GM12865 (cell line): ENCODE results near the gene ORMDL2.
"Not testable (repeated sequence)": the region's sequence is repeated elsewhere in the genome, so short reads cannot be mapped to it uniquely, and the experiment has no call there.

Experiments used
- DNase-seq: peaks from one replicate; pipeline ENCODE4 v3.0.0; 2010; ENCODE audit warnings: low read depth
- H3K4me3 ChIP-seq: 2 replicates; pipeline ENCODE4 v1.5.1; 2011; ENCODE audit warnings: mild to moderate bottlenecking, low read depth, low read length, control low read depth
- TF ChIP-seq, protein P1 (sequence below): IDR thresholded peaks from 2 replicates; pipeline ENCODE4 v1.5.1; 2011; ENCODE audit warnings: low read length, control low read depth, low read depth, inconsistent platforms; ENCODE audit not compliant: insufficient read depth; ENCODE audit errors: missing control alignments

Gene ORMDL2

DNA sequence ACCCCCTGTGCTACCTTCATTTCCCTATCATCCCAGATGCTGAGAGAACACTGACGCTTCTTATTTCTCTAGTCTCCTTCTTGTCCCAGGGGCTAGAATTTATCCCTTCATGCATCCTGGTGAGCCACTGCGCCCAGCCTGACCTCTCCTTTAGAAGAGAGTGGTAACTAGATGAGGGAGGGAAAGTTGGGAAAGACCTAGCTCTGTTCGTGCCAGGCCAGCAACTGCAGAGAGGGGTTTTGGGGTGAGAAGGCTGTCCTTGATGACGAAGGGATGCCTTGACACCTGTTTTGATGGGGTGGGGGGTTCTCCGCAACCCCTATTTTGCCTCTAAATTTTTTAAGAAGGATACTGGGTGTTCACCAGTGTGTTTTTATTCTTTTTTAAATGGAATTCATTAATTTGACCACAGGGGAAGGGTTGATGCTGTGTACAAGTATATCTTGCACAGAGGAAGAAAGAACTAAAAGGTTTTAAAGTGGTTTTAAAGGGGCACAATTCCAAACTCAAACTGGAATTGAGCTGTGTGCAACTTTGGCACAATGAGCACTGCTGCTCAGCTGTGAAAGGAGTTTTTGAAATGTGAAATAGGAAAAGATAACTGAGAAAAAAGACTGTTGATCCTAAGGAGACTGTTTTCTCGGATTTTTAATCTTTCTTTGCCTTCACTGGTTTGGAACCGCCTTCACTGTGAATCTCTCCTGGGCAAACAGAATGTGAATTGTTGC lies 31.9 kb downstream of the ORMDL2 start:
- no peak overlapping the region for H3K4me3 ChIP-seq
- TF ChIP-seq, protein P1, sequence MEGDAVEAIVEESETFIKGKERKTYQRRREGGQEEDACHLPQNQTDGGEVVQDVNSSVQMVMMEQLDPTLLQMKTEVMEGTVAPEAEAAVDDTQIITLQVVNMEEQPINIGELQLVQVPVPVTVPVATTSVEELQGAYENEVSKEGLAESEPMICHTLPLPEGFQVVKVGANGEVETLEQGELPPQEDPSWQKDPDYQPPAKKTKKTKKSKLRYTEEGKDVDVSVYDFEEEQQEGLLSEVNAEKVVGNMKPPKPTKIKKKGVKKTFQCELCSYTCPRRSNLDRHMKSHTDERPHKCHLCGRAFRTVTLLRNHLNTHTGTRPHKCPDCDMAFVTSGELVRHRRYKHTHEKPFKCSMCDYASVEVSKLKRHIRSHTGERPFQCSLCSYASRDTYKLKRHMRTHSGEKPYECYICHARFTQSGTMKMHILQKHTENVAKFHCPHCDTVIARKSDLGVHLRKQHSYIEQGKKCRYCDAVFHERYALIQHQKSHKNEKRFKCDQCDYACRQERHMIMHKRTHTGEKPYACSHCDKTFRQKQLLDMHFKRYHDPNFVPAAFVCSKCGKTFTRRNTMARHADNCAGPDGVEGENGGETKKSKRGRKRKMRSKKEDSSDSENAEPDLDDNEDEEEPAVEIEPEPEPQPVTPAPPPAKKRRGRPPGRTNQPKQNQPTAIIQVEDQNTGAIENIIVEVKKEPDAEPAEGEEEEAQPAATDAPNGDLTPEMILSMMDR: no peak
- no peak for DNase-seq

DNA sequence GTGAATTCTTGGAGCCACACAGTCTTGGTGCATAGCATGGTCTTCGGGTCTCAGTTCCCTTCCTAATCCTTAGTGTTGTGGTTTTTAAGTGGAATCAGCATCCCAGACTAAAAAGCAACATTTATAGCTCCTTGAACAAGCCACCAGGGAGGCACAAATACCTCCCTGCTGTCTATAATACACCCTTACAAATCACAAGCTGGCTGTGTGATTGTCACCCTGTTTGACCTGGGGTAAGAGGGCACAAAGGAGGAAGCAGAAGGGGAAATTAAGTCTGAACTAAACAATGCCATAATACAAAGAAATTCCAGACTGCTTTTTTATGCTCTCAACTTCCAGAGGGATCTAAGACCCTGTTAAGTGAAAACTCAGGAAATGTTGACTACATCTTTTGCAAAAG lies 32.6 kb downstream of the ORMDL2 start:
- TF ChIP-seq, protein P1: no peak
- DNase-seq: no peak
- H3K4me3 ChIP-seq: no peak overlapping the region

DNA sequence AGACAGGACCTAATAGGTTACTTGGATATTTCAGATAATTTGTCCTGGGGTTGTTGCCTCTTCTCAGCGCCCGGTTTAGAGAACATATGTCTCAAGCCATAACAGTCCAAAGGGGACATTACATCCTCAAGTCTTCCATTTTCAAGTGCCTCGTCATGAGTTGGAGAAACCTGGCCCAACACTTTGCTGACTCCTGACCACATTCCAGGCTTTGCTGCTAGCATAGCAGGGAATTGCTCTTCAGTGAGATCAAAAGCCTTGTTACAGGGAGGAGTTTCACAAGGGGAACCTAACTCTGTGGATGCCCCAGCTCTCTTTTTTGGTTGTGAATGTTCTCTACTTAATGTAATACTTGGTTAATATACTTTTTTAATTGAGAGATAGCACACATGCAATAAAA lies 33.1 kb downstream of the ORMDL2 start:
- DNase-seq: no peak
- TF ChIP-seq, protein P1: no peak
- H3K4me3 ChIP-seq: no peak overlapping the region

DNA sequence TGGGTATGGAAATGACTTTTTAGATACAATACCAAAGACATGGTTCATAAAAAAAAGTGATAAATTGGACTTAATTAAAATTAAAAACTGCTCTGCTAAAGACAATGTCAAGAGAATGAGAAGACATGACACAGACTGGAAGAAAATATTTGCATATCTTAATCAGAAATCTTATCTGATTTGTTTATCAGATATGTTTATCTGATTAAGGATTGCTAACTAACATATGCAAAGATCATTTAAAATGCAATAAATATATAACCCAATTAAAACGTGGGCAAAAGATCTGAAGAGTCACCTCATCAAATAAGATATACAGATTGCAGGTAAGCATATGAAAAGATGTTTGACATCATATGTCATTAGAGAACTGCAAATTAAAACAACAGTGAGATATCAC lies 34.9 kb downstream of the ORMDL2 start:
- H3K4me3 ChIP-seq: no peak overlapping the region
- DNase-seq: no peak
- TF ChIP-seq, protein P1: no peak

DNA sequence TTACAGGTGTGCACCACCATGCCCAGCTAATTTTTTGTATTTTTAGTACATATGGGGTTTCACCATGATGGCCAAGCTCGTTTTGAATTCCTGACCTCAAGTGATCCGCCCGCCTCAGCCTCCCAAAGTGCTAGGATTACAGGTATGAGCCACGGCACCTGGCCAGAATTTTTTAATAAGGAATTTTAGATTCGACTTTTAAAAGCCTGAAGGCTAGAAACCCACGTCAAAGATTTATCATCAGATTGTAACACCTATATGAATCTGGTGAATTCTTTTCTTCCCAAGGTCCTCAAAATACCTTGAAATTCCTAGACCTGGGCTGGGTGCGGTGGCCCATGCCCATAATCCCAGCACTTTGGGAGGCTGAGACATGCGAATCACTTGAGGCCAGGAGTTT lies 43.6 kb downstream of the ORMDL2 start:
- TF ChIP-seq, protein P1: no peak
- DNase-seq: no peak
- no peak overlapping the region for H3K4me3 ChIP-seq

DNA sequence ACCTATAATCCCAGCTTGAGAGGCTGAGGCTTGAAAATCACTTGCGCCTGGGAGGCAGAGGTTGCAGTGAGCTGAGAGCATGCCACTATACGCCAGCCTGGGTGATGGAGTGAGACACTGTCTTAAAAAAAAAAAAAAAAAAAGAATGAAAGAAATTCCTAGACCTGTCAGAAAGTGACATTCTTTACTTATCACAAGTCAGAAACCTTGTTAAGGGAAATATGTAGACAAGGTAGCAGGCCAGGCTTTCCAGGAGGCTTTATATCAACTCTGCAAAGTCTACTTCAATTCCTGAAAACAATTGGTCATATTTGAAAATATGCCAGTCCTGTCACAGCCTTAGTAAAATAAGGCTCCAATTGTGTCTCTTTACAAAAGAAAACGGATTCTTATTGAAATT lies 44.0 kb downstream of the ORMDL2 start:
- DNase-seq: no peak
- H3K4me3 ChIP-seq: no peak overlapping the region

DNA sequence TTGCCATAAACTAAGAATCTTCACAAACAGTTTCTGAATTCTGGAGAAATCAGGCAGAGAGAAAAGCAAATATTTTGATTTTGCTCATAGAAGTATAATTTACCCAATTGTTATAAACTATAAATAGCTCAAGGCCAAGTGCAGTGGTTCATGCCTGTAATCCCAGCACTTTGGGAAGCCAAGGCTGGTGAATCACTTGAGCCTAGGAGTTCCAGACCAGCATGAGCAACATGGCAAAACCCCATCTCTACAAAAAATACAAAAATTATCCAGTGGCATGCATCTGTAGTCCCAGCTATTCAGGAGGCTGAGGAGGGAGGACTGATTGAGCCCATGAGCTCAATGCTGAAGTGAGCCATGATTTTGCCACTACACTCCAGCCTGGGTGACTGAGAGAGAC lies 44.4 kb downstream of the ORMDL2 start:
- H3K4me3 ChIP-seq: no peak overlapping the region
- no peak for DNase-seq
- TF ChIP-seq, protein P1: no peak

More for the DNA sequence above, 44.0 kb downstream of the ORMDL2 start:
- TF ChIP-seq, protein P1: no peak

DNA sequence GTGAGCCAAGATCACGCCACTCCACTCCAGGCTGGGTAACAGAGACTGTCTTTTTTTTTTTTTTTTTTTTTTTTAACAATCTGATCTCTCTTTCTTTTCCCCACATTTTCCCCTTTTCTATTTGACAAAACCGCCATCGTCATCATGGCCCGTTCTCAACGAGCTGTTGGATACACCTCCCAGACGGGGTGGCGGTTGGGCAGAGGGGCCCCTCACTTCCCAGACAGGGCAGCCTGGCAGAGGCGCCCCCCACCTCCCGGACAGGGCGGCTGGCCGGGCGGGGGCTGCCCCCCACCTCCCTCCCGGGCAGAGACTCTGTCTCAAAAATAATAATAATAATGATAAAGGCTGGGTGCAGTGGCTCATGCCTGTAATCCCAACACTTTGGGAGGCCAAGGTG lies 45.1 kb downstream of the ORMDL2 start:
- not testable (repeated sequence) for H3K4me3 ChIP-seq, DNase-seq
